NB4 (cell line): Measurements from ENCODE around the gene INPP5F.

ENCODE experiments used
- MYC ChIP-seq: IDR thresholded peaks from 2 replicates; pipeline ENCODE4 v1.6.1; 2011; ENCODE audit warnings: low read depth, low read length
- POLR2A ChIP-seq: IDR thresholded peaks from 2 replicates; pipeline ENCODE4 v1.6.1; 2011; ENCODE audit warnings: mild to moderate bottlenecking; ENCODE audit not compliant: insufficient read length; ENCODE audit errors: extremely low read depth
- TF ChIP-seq, protein P1 (sequence below): IDR thresholded peaks from one replicate; pipeline ENCODE4 v1.5.1; 2012; ENCODE audit warnings: low read depth, low read length

- no peak for TF ChIP-seq POLR2A
- TF ChIP-seq, protein P1, sequence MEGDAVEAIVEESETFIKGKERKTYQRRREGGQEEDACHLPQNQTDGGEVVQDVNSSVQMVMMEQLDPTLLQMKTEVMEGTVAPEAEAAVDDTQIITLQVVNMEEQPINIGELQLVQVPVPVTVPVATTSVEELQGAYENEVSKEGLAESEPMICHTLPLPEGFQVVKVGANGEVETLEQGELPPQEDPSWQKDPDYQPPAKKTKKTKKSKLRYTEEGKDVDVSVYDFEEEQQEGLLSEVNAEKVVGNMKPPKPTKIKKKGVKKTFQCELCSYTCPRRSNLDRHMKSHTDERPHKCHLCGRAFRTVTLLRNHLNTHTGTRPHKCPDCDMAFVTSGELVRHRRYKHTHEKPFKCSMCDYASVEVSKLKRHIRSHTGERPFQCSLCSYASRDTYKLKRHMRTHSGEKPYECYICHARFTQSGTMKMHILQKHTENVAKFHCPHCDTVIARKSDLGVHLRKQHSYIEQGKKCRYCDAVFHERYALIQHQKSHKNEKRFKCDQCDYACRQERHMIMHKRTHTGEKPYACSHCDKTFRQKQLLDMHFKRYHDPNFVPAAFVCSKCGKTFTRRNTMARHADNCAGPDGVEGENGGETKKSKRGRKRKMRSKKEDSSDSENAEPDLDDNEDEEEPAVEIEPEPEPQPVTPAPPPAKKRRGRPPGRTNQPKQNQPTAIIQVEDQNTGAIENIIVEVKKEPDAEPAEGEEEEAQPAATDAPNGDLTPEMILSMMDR = no peak
- no peak for TF ChIP-seq MYC
These were observed 55.1 kb downstream of the INPP5F start for GRCh38 chr10:119780879-119781480.
